Limb (tissue), 2 donors: ENCODE measurements around the gene MAU2.

Experiments
- DNase-seq, 2 donors: peaks; one replicate each; pipeline ENCODE4 v3.0.0-alpha.2; 2016; ENCODE audit errors: extremely low spot score in 2 of 2

Gene MAU2, protein sequence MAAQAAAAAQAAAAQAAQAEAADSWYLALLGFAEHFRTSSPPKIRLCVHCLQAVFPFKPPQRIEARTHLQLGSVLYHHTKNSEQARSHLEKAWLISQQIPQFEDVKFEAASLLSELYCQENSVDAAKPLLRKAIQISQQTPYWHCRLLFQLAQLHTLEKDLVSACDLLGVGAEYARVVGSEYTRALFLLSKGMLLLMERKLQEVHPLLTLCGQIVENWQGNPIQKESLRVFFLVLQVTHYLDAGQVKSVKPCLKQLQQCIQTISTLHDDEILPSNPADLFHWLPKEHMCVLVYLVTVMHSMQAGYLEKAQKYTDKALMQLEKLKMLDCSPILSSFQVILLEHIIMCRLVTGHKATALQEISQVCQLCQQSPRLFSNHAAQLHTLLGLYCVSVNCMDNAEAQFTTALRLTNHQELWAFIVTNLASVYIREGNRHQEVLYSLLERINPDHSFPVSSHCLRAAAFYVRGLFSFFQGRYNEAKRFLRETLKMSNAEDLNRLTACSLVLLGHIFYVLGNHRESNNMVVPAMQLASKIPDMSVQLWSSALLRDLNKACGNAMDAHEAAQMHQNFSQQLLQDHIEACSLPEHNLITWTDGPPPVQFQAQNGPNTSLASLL

DNA sequence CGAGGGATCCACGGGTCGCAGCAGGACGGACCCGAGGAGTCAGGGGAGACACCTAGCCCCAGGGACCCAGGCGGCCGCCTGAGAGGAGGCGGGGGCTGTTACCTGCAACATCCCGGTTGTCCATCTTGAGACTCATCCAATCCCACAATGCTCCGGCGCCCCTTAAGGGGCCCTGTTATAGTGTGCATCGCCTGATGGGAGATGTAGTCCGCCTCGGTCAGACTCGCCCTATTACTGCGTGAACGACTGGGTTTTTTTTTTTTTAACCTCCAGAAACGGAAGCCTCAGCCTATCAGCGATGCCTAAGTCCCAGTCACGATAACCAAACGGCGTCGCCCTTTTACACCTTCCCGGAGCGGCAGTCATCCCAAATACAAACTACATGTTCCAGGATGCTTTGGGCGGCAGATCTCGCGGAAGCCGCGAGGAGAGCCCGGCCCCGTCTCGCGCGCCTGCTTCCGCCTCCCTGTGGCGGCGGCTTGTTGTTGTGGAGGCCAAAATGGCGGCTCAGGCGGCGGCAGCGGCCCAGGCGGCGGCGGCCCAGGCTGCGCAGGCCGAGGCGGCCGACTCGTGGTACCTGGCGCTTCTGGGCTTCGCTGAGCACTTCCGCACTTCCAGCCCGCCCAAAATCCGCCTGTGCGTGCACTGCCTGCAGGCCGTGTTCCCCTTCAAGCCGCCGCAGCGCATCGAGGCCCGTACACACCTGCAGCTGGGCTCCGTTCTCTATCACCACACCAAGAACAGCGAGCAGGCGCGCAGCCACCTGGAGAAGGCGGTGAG, at the start of gene MAU2, which contains the start of gene SUGP1:
MAU2 (plus strand) TSS at position 469 of the 780 bp plus-strand sequence; CDS start at position 500, 31 bp downstream.
SUGP1 (minus strand) TSS at position 149 of the 780 bp plus-strand sequence; CDS start at position 136, 13 bp downstream.
- DNase-seq: peak; percentile 93

DNA sequence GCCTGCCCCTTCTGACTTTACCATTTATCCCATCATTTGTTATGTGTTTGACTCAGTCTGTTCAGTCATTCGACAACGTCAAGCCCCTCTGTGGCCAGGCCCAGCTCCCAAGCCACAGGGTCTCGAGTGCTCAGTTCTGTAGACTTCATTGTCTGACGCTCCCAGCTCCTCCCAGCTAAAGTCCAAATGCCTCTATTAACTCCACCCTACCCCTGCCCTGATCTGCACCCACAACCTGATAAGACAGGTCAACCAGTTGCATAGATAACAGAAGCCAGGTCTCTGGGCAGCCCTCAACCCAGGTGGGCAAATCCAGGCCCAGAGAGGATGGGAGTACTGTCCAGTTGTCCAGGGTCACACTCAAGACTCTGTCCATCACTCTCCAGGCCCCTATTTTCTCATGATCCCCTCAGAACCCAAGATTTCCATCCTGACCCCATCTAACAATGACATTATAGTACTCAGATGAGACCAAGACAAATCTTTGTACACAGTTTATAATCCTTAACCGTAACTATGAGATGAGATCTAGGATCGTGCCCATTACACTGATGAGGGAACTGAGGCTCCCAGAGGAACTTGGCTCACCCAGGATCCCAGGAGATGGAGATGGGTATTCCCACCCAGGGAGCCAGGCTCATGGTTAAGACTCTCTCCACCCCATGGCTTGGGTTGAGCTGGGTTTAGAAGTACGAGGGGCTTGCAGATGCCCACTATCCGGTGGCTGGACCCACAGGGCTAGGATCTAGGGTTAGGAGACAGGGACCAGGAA, 48.6 kb upstream of the MAU2 start:
- no peak for DNase-seq

DNA sequence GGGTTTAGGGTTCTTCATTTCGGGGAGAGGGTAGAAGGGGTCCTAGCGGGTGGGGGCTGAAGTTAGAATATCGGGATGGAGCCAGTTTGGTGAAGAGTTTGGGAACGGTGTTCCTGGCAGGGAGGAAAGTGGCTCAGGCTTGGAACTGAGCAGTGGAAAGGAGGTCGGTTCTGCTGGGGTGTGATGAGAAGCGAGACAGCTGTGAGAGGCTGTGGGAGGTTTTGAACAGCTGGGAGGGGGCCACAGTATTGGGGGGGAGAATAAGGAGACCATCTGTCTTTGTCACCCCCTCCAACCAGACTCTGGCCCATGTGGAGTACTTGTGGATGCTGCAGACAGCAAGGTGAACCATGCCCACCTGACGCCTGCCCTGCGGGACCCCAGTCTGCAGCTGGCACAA, 46.5 kb upstream of the MAU2 start:
- DNase-seq: peak in 1 of 2 donors; percentile 30

DNA sequence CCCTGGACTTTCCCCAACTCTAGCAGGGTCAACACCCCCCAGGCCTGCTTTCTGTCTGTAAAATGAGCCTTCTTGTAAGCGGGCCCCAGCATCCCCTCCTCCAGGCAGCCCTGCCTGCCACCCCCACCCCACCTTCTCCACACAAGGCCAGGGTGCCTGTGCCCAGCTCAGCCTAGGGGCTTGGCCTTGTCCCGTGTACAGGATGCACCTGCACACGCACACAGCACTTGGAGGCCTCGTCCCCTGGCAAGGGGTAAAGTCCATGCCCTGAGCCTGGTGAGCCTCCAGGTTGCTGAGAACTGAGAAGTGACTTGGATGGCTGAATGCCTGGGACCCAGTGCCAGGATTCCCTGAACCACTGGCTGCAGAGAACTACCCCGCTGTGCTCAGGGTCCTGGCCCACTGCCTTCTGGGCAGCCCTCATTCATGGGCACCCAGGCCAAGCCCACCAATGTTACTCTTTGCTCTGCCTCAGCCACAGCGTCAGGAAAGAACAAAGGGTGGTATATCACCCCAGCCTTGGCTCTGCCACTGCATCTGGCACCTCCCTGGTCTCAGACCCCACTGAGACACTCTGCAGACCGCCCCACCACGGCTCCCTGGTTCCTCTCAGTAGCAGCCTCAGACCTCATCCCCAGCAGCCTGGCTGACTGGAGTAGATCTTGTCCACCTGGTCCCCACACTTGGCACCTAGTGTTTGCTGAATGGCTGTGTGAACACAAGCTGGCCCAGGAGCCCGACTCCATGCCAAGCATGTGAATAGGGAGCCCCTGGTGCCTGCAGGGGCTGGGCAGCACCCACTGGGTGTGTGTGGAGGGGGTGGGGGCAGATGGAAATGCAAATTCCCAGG, 45.7 kb upstream of the MAU2 start:
- DNase-seq: no peak

DNA sequence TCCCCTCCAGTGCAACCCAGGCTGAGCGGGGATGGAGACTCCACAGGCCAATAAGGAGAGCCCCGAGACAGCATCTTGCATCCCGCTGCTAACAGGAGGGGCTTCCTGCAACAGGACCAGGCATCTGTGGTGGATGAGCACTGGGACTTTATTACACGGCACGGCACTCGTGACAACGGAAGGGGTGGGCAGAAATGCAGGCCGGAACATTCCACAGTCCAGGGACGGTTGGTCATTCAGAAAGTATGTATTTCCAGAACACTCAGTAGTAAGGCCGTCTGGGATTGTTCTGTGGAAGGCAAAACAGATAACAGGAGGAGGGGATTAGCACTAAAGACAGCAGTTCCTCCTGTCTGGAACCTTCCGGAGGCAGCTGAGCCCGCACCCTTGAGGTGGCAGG, 44.2 kb upstream of the MAU2 start:
- DNase-seq: no peak

DNA sequence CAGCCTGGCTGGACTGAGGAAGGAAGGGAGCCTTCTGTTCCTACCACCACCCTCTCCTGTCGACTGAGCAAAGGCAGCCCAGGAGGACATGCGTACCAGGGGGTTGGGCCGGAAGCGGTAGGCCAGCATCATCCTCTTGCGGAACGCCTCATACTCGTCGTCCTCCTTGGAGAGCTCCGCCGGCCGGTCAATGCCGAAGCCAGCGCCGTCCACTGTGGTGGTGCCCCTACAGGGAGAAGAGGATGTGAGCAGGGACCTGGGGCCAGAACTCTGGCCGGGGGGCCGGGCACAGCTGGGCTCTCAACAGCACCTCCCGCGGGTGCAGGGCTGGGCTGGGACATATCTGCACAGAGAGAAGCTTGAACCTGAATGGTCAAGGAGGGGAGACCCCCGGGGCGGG, 43.8 kb upstream of the MAU2 start:
- no peak for DNase-seq

DNA sequence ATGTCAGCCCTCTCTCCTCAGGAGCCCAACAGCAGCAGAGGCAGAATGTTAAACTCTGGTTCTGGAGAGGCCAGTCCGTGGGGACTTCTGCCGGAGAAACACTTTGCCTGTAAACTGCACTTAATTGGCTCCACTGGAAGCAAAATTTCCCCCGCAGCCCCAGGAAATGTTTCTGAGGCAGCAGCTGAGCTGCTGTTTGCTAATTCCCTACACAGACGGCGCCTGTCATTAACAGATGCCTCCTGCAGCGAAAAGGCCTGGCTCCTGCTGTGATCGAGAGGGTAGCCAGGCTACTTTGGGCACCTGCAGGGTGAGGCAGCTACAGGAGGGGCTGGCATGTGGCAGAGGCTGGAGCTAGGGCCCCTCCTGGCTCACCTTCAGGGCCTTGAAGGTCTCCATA, 42.3 kb upstream of the MAU2 start:
- no peak for DNase-seq

DNA sequence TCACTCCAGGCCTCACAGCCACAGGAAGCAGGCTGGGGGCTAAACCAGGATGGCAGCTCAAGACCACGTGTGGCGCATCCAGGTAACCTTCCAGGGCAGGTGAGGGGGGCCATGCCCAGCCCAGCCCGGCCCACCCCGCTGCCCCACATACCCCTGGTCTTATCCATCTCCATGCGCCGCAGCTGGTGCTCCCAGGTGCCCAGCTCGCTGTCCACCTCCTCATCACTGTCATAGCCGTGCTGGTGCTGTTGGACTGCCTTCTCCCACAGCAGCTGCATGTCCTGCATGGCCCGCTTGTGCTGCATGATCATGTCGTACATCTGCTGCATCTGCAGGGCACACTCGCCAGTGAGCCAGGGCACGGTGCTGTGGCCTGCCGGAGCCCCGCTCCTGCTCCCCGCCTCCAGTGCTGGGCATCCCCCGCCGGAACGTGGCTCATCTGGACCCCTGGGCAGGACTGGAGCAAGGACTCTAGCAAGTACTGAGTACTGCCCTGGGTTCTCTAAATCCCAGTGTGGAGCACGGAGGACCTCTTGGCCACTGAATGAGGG, 41.5 kb upstream of the MAU2 start:
- DNase-seq: no peak

DNA sequence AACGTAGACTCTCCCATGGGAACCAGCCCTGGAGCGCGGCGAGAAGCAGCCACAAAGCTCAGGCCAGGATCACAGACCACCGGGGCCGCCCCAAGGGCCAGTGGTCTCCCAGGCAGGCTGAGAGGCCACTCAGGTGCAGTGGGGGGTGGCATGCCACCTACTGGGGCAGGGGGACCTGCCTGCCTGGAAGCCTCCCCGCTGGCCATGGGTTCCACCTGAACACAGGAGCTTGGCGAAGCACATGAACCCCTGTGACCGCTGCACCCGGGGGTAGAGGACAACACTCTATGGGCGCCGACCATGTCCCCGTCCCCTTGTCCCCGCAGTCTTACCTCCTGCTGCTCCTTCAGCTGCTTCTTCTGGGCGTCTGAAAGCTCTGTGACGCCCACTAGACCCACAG, 40.8 kb upstream of the MAU2 start:
- no peak for DNase-seq

DNA sequence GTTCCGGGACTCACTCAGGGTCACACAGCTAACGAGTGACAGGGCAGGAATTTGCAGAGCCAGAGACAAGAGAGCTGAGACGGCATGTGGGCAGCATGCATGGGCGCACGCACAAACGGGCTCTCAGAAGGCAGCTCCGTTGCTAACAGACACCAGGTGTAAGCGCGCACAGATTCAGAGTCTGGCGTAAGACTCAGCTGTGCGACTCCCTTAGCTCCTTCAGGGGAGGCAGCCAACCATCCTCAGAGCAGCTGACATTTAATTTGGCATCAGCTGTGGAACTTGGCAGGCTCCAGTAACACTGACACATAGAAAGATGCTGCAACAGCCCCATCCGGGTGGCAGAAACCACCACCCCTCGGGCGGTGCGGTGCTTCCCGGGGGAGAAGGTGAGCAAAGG, 40.1 kb upstream of the MAU2 start:
- DNase-seq: no peak

DNA sequence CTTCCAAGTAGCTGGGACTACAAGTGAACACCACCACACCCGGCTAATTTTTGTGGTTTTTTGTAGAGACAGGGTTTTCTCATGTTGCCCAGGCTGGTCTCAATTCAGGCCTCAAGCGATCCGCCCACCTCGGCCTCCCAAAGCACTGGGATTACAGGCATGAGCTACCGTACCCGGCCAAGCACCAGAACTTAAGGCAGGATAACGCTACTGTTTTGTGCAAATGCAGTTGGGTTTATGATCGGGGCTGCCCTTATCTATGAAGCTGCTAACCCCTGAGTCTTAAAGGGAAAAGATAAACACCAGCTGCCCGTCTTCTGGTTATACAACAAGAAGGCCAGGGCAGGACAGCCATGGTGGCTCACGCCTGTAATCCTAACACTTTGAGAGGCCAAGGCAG, 34.9 kb upstream of the MAU2 start:
- DNase-seq: no peak

DNA sequence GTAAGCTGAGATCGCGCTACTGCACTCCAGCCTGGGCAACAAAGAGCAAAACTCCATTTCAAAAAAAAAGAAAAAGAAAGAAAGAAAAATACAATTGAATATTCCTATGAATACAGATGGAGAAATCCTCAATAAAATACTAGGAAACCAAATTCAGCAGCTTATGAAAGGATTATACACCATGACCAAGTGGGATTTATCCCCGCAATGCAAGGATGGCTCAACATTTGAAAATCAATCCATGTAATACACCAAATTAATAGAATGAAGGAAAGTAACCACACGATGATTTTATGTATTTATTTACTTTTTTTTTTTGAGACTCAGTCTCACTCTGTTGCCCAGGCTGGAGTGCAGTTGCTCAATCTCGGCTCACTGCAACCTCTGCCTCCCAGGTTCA, 28.0 kb upstream of the MAU2 start:
- DNase-seq: no peak

DNA sequence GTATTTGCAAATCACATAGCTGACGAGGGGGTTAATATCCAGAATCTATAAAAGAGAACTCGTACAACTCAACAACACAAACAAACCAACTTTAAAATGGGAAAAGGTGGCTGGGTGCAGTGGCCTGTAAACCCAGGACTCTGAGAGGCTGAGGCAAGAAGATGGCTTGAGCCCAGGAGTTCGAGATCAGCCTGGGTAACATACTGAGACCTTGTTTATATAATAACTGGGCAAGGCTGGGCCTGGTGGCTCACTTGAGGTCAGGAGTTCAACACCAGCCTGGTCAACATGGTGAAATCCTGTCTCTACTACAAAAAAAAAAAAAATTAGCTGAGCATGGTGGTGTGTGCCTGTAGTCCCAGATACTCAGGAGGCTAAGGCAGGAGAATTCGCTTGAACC, 25.7 kb upstream of the MAU2 start:
- no peak for DNase-seq

DNA sequence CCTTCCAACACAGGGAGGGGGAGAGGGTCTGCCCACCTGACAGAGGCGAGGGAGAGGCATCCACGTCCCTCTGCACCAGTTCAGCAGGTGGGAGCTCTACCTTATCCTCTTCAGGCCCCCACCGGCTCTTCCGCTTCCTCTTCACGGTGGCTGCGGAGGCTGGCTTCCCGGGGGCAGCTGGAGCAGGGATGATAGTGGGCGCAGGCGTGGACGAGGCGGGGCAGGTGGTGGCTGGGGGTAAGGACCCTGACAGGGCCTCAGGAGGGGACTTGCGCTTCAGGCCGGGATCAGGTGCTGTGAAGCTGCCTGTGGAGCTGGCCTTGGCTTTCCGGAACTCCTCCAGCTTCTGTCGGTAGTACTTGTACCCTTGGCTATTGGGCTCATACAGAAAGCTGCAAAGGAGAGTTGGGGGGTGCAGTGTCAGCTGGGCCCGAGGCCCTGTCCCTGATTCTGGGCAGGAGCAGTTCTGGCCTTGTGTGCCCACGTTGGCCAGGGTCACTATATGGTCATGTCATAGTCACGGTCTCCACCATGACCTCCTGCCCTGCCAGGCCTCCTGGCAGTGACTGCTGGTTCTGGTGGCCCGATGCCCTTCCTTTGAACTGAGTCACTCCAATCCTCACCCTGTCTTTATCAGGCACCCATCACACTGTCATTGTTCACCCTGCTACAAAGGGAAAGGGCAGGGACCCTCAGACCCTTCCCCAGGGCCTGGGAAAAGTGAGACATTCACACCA, 23.5 kb upstream of the MAU2 start:
- no peak for DNase-seq

DNA sequence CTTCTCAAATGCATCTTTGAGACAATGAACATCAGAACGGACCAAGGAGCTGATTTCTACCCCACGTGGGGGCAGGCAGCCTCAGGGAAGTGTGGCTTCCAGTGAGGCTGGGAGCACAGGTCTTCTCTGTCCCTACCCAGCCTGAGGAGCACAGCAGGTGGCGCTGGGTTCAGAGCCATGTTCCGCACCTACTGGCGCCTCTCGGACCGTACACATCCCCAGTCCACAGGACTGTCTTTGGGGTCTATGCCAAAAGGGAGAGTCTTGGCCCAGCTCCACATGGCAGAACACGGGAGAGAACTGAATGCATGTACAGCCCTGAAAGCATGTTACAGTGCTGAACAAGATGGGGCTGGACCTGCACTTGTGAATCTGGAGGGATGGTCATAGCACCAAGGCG, 22.9 kb upstream of the MAU2 start:
- no peak for DNase-seq

DNA sequence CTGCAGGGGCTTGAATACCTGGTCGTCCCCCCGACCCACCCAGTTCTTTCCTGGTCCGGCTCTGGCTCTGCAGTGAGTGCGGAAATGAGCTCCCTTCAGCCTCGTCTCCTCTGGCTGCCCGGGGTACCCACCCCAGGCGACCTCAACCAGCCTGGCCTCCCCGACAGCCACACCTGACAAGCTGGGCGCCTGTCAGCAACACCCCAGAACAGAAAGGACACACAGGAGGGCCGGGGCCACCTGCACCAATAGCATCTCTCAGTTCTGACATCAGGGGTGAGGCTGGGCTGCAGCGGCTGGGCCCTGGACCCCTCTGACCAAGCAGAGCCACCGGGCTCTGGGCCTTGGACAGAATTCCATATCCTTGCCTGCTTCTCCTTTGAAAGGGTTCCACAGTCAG, 20.0 kb upstream of the MAU2 start:
- no peak for DNase-seq

DNA sequence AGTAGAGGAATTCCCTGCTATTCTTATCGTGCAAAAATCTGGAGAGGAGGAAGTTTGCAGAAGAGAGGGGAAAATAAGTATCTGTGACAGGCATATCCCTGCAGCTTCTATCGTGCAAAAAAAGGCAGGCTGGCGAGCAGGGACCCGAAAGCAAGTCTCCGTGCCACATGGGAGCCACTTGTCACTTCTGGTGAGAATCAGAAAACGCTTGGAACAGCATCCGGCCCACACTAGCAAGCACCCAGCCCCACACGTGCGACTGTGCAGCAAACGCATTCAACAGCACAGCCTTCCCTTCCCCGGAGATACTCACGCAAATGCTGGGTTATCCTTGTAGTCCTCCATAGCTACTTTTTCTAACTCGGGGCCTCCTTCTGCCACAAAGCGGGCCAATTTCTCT, 17.2 kb upstream of the MAU2 start:
- DNase-seq: no peak

DNA sequence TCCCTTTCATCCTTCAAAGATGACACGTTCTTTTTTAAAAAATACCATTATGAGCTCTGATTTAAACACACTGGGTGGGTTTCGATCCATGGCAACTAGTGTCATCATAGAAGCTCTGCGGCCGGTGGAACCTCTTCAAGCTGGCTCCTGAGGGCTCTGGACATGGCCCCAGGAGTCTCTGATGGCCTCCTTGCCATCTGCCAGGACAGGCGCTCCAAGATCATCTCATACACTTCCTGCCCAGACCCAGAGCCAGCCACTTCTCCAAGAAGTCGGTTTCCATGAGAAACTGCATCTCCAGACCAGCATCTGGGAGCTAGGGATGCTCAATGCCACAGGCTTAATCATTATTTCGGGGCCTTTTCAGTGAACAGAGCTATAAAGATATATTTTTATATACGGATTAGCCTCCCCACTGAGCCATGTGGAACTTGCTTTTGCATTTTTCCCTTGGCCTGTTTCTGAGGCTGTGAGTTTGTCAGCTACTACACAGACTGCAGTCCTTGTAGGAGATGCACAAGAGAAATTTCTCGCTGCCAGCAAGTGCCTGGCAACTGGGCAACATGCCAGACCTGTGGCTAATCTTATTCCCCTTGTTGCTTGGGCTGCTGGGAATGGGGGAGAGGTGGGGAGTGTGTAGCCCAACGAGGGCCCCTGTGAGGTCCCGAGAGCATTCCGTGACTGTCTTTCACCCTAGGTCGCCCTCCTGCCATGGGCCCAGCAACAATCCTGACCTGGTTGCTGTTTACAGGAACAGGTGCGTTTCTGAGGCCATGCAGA, 16.3 kb upstream of the MAU2 start:
- DNase-seq: no peak

DNA sequence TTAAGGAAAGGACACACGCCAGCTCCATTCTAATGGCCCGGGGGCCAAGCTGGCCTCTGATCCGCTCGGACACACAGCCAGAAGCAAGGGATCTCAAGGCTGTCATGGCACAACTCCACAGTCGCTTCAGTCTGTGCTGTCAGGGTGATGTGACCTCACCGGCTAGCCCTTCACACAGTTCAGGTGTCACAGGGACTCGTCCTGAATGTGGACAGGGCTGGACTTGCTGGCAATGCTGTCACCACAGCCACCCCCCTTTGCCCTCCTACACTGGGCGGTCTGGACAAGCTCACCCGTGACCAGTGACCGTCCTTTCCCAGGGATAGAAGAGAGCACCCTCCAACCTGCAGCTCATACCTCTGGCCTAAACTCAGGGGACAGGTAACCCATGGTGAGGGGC, 15.6 kb upstream of the MAU2 start:
- no peak for DNase-seq
